Measurements from ENCODE around the gene MAPKAPK3.
"Not testable (repeated sequence)": the region's sequence is repeated elsewhere in the genome, so short reads cannot be mapped to it uniquely, and the experiment has no call there.

Gene MAPKAPK3

GRCh38 chr3:50674349-50675178 is 57.6 kb downstream of the MAPKAPK3 start, which contains the start of gene DOCK3:
Gene DOCK3, plus strand, starts transcription at chr3:50674927. Its CDS starts 337 bp downstream, at chr3:50675264.
- TF ChIP-seq, protein P1, sequence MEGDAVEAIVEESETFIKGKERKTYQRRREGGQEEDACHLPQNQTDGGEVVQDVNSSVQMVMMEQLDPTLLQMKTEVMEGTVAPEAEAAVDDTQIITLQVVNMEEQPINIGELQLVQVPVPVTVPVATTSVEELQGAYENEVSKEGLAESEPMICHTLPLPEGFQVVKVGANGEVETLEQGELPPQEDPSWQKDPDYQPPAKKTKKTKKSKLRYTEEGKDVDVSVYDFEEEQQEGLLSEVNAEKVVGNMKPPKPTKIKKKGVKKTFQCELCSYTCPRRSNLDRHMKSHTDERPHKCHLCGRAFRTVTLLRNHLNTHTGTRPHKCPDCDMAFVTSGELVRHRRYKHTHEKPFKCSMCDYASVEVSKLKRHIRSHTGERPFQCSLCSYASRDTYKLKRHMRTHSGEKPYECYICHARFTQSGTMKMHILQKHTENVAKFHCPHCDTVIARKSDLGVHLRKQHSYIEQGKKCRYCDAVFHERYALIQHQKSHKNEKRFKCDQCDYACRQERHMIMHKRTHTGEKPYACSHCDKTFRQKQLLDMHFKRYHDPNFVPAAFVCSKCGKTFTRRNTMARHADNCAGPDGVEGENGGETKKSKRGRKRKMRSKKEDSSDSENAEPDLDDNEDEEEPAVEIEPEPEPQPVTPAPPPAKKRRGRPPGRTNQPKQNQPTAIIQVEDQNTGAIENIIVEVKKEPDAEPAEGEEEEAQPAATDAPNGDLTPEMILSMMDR (conservative IDR thresholded peaks at IDR 0.05; ENCODE audit: low read depth, low read length), result no peak
- DNase-seq (ENCODE audit: low read depth), result peak; percentile 50
- H3K4me3 ChIP-seq (ENCODE audit: low read depth, low read length), result peak within 1 kb of the TSS; percentile 33

- DNase-seq (ENCODE audit: low read depth), result no peak
- H3K4me3 ChIP-seq (ENCODE audit: low read depth, low read length), result peak overlapping the region; percentile 33
- TF ChIP-seq, protein P1 (conservative IDR thresholded peaks at IDR 0.05; ENCODE audit: low read depth, low read length), result peak; percentile 18
Observed at GRCh38 chr3:50675179-50676030, 58.5 kb downstream of the MAPKAPK3 start.

GRCh38 chr3:50676031-50676705 is 59.2 kb downstream of the MAPKAPK3 start:
- DNase-seq (ENCODE audit: low read depth), result no peak
- TF ChIP-seq, protein P1 (conservative IDR thresholded peaks at IDR 0.05; ENCODE audit: low read depth, low read length), result no peak
- no peak overlapping the region for H3K4me3 ChIP-seq (ENCODE audit: low read depth, low read length)

GRCh38 chr3:50687127-50687751 is 70.3 kb downstream of the MAPKAPK3 start:
- TF ChIP-seq, protein P1 (conservative IDR thresholded peaks at IDR 0.05; ENCODE audit: low read depth, low read length), result no peak
- DNase-seq (ENCODE audit: low read depth), result no peak
- H3K4me3 ChIP-seq (ENCODE audit: low read depth, low read length), result no peak overlapping the region

DNA sequence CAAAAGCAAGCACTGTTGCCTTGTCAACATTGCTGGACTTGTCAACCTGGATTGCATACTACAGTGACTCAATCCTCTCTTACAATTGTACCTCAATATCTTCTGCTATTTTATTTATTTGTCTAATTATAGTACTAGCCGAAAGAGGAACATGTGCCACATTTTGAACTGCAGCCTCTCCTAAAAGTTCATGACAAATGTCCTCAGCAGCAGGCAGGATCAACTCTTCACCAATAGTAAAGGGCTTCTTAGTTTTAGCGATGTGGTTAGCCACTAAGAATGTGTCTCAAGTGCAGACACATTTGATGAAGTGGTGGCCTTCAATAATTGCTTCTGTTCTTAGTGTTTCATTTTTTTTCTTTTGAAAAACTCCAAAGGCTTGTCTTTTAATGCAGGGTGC is 71.0 kb downstream of the MAPKAPK3 start:
- TF ChIP-seq, protein P1 (conservative IDR thresholded peaks at IDR 0.05; ENCODE audit: low read depth, low read length), result no peak
- DNase-seq (ENCODE audit: low read depth), result no peak
- H3K4me3 ChIP-seq (ENCODE audit: low read depth, low read length), result no peak overlapping the region

- H3K4me3 ChIP-seq (ENCODE audit: low read depth, low read length); DNase-seq (ENCODE audit: low read depth): not testable (repeated sequence)
Observed at GRCh38 chr3:50688602-50689001, 71.7 kb downstream of the MAPKAPK3 start.
